Brain pericyte (primary cell): ENCODE data around the gene PNMA8A.

ENCODE experiments used
- DNase-seq: peaks from one replicate; pipeline ENCODE4 v3.0.0-alpha.2; 2012; ENCODE audit warnings: low read depth, low spot score

PNMA8A gene

DNA sequence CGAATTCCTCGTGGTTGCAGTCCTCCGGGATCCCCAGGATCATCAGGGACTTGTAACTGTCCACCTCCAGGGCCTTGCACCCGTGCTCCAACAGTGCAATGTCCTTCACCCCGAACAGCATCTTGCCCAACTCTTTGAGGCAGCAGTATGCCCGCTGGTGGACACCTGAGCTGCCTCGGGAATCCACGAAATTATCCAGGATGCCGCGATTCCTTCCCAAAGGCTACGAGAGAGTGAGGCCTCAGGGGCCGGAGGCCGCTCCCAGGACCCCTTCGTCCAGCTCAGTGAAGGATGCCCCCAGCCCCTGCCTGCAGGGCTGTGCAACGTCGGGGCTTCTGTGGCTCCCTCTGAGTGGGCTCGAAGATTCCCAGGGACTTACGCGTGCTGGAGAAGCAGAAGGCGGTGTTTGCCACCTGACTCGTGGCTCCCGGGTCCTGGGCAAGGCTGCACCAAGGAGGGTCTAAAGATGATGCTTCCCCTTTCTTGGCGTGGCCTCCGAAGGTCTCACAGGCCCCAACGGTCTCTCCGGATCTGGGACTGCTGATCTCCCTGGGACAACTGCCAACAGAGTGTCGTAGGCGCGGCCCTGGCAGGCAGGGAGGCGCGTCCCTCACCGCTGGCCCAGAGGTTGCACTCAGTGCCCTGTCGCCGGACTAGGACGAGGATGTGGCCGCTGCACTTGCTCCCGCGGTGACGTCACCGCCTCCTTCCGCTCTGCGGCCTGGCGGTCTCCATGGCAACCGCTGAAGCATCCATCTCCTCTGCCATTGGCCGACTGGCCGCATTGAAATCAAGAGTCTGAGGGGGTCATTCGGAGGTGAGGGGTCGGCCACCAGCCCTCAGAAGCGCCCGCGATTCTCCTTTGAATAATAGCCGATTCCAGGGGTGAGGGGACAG is 42.9 kb downstream of the PNMA8A start, which contains the start of gene PNMA8C:
Gene PNMA8C (minus strand): TSS at position 698 of the 897 bp plus-strand sequence. CDS start 577 bp downstream, at position 121.
- DNase-seq = no peak

- DNase-seq = no peak
Observed at GRCh38 chr19:46427518-46428045, 43.8 kb downstream of the PNMA8A start.

DNA sequence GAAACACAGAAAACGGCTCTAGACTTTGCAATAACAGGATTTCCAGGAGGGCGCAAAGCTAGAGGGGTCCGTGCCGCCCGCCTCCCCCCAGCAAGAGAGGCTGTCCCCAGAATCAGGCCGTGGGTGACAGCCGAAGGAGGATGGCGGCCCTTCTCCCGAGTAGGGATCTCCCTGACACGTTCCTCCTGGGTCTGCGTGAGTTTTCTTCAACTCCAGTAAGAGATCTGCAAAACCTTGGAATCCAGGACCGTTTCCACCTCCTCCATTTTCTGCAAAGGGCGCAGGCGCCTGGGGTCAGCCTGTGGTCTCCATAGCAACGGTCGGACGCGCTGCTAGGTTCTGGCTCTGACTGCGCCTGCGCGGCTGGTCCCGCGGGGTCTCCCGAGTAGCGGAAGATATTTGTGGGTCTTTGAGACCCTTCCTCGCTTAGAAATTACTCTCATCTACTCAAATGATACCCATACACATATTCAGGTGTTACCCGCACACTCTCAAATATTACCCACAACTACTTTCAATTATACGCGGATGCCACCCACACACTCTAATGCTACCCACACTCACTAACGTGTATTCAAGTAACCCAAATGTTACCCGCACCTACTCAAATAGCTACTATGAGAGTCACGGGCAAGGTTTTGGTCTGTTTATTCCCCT is 44.7 kb downstream of the PNMA8A start:
- DNase-seq = no peak

DNA sequence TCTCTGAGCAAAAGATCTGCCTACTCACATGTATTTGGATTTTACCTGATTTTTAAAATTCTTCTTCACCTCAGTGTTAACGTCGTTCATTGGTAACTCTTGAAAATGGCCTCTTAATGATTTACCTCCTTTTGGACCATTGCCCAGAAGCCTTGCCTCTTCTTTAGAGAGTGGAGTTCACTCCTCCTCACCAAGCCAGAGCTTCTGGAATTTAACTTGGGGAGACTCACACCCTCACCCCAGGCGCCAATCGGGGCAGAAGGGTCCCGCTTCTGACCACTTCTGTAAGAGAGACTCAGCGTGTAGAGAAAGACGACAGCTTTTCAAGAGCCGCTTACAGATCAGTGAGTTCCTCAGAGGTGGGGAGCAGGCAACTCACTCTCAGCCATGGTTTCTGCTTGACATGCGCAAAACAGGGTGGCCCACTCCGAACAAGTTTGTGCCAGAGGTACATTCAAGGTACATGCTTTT is 45.3 kb downstream of the PNMA8A start:
- no peak for DNase-seq

DNA sequence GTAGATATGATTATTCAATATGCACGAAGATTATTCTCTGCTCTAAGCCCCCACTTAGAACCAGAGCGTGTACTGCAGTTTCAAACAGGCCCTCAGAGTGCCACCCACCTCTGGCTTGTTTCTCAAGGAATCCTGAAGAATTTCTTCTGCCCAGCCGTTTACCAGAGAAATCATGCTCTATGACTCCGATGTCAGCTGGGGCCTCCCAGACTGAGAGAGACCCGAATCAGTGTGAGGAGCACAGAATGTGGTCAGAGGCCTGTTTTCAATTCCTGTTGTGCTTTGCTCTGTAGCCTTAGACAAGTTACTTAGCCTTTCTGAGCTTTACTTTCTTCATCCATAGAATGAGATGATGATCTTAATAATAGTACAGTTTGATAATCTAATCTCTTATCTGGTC is 48.2 kb downstream of the PNMA8A start:
- DNase-seq = no peak

DNA sequence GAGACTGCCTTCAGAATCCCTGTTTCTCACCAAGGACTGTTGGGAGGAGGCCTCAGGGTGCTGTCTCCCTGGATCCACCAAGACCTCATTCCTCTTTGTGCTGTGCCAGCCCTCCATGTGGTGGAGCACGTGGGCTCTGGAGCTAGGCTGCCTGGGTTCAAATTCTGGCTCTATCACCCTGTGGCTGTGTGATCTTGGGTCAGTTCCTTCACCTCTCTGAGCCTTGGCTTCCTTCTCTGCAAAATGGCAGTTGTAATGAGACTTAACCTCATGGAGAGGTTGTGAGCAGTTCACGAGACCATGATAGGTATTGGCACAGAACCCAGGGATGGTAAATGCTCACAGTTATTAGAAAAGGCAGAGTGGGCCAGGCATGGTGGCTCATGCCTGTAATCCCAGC is 49.0 kb downstream of the PNMA8A start:
- no peak for DNase-seq

DNA sequence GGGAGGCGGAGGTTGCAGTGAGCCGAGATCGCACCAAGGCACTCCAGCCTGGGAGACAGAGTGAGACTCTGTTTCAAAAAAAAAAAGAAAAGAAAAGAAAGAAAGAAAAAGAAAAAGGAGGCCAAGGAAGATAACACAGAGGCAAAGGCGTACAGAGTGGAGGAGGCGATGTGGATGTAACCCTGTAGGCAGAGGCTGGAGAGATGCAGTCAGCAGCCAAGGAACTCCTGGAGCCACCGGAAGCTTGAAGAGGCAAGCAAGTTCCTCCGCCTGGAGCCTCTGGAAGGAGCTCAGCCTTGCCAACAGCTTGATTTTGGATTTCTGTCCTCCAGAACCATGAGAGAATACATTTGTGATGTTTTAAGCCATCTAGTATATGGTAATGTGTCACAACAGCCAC is 51.3 kb downstream of the PNMA8A start:
- no peak for DNase-seq
